DOHH2 (cell line): ENCODE results near the gene TNFRSF21.

Experiments used
- CTCF ChIP-seq: fragments of 200-600 bp; sonication (generic); IDR thresholded peaks from one replicate; pipeline ENCODE4 v1.5.1; 2014; ENCODE audit warnings: antibody characterized with exemption, mild to moderate bottlenecking, low read depth, low read length; ENCODE audit not compliant: poor library complexity, severe bottlenecking
- EZH2phosphoT487 ChIP-seq: fragments of 200-600 bp; sonication (generic); IDR thresholded peaks from 2 replicates; pipeline ENCODE4 v1.6.1; 2017; ENCODE audit warnings: borderline replicate concordance, mild to moderate bottlenecking, antibody characterized with exemption, low read length, moderate library complexity, mixed read lengths

DNA sequence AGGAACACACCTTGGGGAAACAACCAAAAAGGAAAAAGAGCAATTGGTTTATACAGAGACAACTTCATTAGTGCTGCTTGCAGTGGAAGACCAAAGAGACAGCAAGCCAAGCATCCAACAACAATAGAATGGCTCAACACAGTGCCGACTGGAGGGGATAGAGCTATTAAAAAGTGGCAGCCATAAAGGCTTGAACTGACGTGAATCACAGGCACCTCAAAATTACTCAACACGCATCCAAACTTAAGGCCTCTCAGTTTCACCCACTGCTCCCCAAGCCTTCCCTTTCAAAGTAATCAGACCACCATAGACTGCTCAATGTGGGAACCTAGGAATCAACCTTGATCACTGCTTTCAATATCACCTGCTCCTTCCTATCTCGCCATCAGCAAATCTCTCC is 9.7 kb downstream of the TNFRSF21 start:
- TF ChIP-seq CTCF (no peak), EZH2phosphoT487 (no peak)
